PC-3 (cell line): ENCODE results near the gene KDM5B.

Source experiments
- CTCF ChIP-seq: fragments of 300-600 bp; sonication (generic); conservative IDR thresholded peaks from 2 replicates; pipeline ENCODE4 v1.5.1; 2017; ENCODE audit warnings: antibody characterized with exemption, low read depth, mild to moderate bottlenecking, low read length
- EZH2 ChIP-seq: fragments of 300-600 bp; sonication (generic); IDR thresholded peaks from one replicate; pipeline ENCODE4 v1.6.1; 2017; ENCODE audit warnings: antibody characterized with exemption, mild to moderate bottlenecking, low read length; ENCODE audit not compliant: unreplicated experiment

- TF ChIP-seq CTCF (no peak), EZH2 (no peak)
Measured at GRCh38 chr1:202812176-202813026, 4.2 kb upstream of the KDM5B start.
